ENCODE measurements around the gene RABGAP1L.

- TF ChIP-seq POLR2A (IDR thresholded peaks at IDR 0.05) (no peak), EP300 (IDR thresholded peaks at IDR 0.05) (no peak)
- TF ChIP-seq, protein P1, sequence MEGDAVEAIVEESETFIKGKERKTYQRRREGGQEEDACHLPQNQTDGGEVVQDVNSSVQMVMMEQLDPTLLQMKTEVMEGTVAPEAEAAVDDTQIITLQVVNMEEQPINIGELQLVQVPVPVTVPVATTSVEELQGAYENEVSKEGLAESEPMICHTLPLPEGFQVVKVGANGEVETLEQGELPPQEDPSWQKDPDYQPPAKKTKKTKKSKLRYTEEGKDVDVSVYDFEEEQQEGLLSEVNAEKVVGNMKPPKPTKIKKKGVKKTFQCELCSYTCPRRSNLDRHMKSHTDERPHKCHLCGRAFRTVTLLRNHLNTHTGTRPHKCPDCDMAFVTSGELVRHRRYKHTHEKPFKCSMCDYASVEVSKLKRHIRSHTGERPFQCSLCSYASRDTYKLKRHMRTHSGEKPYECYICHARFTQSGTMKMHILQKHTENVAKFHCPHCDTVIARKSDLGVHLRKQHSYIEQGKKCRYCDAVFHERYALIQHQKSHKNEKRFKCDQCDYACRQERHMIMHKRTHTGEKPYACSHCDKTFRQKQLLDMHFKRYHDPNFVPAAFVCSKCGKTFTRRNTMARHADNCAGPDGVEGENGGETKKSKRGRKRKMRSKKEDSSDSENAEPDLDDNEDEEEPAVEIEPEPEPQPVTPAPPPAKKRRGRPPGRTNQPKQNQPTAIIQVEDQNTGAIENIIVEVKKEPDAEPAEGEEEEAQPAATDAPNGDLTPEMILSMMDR (IDR thresholded peaks at IDR 0.05): no peak
Measured at GRCh38 chr1:174358344-174358743, 199.0 kb downstream of the RABGAP1L start.
